Lower leg skin (tissue), 3 donors: ENCODE results near the gene TUBGCP3.

Experiments used
- POLR2A ChIP-seq, 2 donors: fragments of 450-650 bp; IDR thresholded peaks; one replicate each; pipeline ENCODE4 v1.6.1; 2016 to 2017; ENCODE audit warnings: antibody characterized with exemption in 2 of 2, mild to moderate bottlenecking in 1 of 2, moderate library complexity in 1 of 2
- TF ChIP-seq, protein P1 (sequence below), 3 donors: fragments of 450-650 bp; IDR thresholded peaks; one replicate each; pipeline ENCODE4 v1.5.1; 2016; ENCODE audit warnings: antibody characterized with exemption in 3 of 3, mild to moderate bottlenecking in 3 of 3, moderate library complexity in 2 of 3

GRCh38 chr13:112562254-112562653, 25.7 kb downstream of the TUBGCP3 start:
- no peak for TF ChIP-seq POLR2A (IDR thresholded peaks at IDR 0.05)
- TF ChIP-seq, protein P1, sequence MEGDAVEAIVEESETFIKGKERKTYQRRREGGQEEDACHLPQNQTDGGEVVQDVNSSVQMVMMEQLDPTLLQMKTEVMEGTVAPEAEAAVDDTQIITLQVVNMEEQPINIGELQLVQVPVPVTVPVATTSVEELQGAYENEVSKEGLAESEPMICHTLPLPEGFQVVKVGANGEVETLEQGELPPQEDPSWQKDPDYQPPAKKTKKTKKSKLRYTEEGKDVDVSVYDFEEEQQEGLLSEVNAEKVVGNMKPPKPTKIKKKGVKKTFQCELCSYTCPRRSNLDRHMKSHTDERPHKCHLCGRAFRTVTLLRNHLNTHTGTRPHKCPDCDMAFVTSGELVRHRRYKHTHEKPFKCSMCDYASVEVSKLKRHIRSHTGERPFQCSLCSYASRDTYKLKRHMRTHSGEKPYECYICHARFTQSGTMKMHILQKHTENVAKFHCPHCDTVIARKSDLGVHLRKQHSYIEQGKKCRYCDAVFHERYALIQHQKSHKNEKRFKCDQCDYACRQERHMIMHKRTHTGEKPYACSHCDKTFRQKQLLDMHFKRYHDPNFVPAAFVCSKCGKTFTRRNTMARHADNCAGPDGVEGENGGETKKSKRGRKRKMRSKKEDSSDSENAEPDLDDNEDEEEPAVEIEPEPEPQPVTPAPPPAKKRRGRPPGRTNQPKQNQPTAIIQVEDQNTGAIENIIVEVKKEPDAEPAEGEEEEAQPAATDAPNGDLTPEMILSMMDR (IDR thresholded peaks at IDR 0.05): no peak
